Neural crest cell (in vitro differentiated cells): Measurements from ENCODE around the gene ADCY9. TPM values are rescaled to one million over a fixed set of nuclear protein-coding genes. Genes with fewer than 3 reads are reported as not detected.
A peak's percentile ranks its signal among the peaks of the same experiment; 100 is the strongest.

Experiments used
- DNase-seq: peaks from one replicate; pipeline ENCODE4 v3.0.0; 2021; ENCODE audit warnings: low read depth, mixed read lengths, low spot score
- H3K27ac Mint-ChIP-seq: one replicate; pipeline ENCODE4 v1.8.0; 2021; ENCODE audit warnings: mild to moderate bottlenecking, mixed read lengths; ENCODE audit not compliant: unreplicated experiment
- H3K27me3 Mint-ChIP-seq: 2 replicates; pipeline ENCODE4 v1.8.0; 2021; ENCODE audit warnings: low read depth, mild to moderate bottlenecking, mixed read lengths
- H3K36me3 Mint-ChIP-seq: 2 replicates; pipeline ENCODE4 v1.8.0; 2021; ENCODE audit warnings: low read depth, mild to moderate bottlenecking, mixed read lengths
- H3K4me1 Mint-ChIP-seq: 2 replicates; pipeline ENCODE4 v1.8.0; 2021; ENCODE audit warnings: mixed read lengths
- H3K4me3 Mint-ChIP-seq: one replicate; pipeline ENCODE4 v1.8.0; 2021; ENCODE audit warnings: mild to moderate bottlenecking, mixed read lengths
- H3K9me3 Mint-ChIP-seq: 2 replicates; pipeline ENCODE4 v1.8.0; 2021; ENCODE audit warnings: mixed read lengths
- total RNA-seq: library from RNA; stranded (reverse); gene quantifications from 2 replicates; pipeline ENCODE4 v1.2.1, GENCODE V29; 2021
- TF ChIP-seq, protein P1 (sequence below): fragments of 200-600 bp; sonication (generic); conservative IDR thresholded peaks from 2 replicates; pipeline ENCODE4 v1.5.0; 2021; ENCODE audit warnings: antibody characterized with exemption, mild to moderate bottlenecking

ADCY9 gene
- total RNA-seq, 1 donor from 2014 or later = 11.6 TPM

DNA sequence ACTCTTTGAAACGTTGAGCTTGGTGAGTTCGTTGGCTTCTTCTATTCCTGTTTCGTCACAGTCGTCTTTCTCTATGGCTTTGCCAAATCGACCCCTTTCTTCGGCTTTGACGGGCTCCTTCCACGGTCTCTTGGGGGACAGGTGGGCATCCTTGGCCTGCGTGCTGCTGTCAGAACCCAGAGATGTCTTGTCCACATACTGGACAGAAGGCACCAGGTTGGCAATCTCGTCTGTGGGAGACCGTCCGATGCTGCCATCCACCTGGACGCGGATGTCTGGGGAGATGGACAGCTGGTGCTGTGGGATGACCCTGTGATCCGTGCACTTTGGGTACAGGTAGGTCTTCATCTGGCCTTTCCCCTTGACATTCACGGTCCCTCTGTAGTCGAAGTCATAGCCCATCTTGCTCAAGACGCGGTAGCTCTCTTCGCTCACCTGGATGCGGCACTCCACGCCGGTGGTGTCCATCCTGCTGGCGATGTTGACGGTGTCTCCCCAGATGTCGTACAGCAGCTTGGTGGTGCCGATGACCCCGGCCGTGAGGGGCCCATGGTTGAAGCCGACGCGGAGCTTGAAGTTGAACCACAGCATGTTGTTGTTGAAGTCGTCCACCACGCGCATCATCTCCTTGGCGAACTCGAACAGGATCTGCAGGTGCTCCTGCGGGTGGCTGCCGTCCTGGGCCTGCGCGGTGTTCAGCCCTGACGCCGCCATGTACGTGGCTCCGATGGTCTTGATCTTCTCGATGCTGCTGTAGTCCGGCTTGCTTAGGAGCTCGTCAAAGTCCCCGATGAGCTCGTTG, 150.3 kb downstream of the ADCY9 start:
- no peak for DNase-seq
- H3K27me3 Mint-ChIP-seq = no peaks in the 10 kb centered on the region
- TF ChIP-seq, protein P1, sequence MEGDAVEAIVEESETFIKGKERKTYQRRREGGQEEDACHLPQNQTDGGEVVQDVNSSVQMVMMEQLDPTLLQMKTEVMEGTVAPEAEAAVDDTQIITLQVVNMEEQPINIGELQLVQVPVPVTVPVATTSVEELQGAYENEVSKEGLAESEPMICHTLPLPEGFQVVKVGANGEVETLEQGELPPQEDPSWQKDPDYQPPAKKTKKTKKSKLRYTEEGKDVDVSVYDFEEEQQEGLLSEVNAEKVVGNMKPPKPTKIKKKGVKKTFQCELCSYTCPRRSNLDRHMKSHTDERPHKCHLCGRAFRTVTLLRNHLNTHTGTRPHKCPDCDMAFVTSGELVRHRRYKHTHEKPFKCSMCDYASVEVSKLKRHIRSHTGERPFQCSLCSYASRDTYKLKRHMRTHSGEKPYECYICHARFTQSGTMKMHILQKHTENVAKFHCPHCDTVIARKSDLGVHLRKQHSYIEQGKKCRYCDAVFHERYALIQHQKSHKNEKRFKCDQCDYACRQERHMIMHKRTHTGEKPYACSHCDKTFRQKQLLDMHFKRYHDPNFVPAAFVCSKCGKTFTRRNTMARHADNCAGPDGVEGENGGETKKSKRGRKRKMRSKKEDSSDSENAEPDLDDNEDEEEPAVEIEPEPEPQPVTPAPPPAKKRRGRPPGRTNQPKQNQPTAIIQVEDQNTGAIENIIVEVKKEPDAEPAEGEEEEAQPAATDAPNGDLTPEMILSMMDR = no peak
- H3K4me3 Mint-ChIP-seq = no peak overlapping the region
- H3K27ac Mint-ChIP-seq = no peak overlapping the region
- H3K4me1 Mint-ChIP-seq = peaks cover 13% of the 10 kb centered on the region
- H3K36me3 Mint-ChIP-seq = peaks cover 19% of the 10 kb centered on the region
- peaks cover 3% of the 10 kb centered on the region for H3K9me3 Mint-ChIP-seq

DNA sequence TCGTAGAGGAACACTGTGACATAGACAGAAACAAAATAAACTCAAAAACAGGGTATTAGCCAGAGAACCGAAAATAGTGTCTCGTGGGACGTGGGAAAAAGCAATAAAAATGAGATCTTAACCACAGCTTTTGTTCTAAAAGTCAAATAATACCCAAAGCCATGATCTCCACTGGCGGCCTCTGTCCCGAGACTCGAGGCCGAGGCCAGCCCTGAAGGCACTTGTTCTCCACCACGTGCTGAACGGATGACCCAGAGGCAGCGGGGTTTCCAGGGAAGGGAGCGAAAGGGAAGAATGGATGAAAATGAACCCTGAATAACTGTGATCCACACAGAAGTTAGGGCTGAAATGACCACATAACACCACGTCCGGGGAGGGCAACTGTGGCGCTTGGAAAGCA, 150.9 kb downstream of the ADCY9 start:
- H3K4me1 Mint-ChIP-seq = peaks cover 13% of the 10 kb centered on the region
- peak overlapping the region; percentile 35 for H3K27ac Mint-ChIP-seq
- no peak for DNase-seq
- no peak overlapping the region for H3K4me3 Mint-ChIP-seq
- no peaks in the 10 kb centered on the region for H3K27me3 Mint-ChIP-seq
- peaks cover 3% of the 10 kb centered on the region for H3K9me3 Mint-ChIP-seq
- H3K36me3 Mint-ChIP-seq = peaks cover 19% of the 10 kb centered on the region
- TF ChIP-seq, protein P1 = no peak

DNA sequence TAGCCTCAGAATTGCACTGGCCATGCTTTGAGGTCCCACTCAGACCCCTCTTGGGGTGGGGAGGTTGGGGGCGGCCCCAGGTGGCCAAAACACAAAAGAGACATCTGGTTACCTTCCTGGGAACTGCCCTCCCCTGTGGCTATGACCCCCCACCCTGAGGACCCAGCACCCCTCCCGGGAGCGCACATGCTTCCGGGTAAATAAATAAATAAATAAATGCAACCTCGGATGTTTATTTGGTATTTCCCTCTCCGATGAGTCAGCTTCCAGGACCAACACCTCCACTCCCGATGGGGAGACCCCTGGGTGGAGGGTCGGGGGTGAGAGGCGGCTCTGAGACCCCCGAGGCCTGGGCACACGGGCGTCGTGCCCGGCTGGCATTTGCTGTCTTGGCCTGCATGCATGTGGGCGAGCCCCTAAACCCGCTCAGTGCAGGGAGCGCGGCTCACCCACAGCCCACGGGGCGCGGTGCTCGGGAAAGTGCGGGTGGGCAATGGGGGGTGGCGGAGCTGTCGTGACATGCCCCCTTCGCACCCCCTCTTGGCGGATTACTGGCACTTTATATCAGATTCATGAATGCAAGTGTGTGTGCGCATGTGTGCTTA, 151.5 kb downstream of the ADCY9 start:
- no peak for DNase-seq
- peaks cover 3% of the 10 kb centered on the region for H3K9me3 Mint-ChIP-seq
- H3K4me3 Mint-ChIP-seq = no peak overlapping the region
- TF ChIP-seq, protein P1 = no peak
- H3K4me1 Mint-ChIP-seq = peaks cover 13% of the 10 kb centered on the region
- H3K27ac Mint-ChIP-seq = no peak overlapping the region
- no peaks in the 10 kb centered on the region for H3K27me3 Mint-ChIP-seq
- peaks cover 19% of the 10 kb centered on the region for H3K36me3 Mint-ChIP-seq

DNA sequence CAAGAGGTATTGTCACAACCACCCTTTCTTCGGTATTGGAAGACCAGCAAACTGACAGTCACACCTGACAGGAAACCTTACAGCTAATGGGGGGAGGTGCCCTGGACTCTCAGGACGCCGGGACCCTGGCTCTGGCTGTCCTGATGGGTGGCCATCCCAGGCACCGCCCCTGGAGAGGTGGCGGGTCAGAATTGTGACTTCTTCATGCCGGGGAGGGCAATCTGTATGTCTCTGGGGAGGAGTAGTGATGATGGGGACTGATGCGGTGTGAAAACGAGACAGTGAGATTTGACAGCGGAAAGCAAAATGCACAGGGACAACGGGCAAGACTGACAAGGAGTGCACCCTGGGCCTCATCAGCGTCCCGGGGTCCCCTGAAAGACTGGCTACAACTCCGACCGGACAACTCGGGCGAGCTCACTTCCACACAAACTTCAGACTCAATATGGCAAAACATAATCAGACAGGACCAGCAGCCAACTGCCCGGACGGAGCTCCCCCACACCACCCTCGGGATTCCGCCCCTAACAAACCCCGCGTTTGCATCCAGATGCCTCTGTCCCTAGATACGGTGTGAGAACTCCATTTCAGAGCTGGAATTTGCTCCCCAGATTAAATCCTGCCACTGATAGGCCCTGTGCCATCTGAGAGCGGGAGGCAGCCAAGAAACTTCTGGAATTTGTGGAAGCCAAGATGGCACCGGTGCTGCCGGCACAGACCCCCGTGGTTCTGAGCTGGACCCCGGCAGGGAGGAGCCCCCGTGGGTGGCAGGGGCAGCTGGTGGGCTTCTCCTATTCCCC, 152.2 kb downstream of the ADCY9 start:
- DNase-seq = no peak
- TF ChIP-seq, protein P1 = no peak
- Mint-ChIP-seq H3K9me3 (peaks cover 3% of the 10 kb centered on the region), H3K27ac (peak overlapping the region; percentile 57), H3K4me1 (peaks cover 13% of the 10 kb centered on the region), H3K4me3 (no peak overlapping the region), H3K36me3 (peaks cover 19% of the 10 kb centered on the region), H3K27me3 (no peaks in the 10 kb centered on the region)

DNA sequence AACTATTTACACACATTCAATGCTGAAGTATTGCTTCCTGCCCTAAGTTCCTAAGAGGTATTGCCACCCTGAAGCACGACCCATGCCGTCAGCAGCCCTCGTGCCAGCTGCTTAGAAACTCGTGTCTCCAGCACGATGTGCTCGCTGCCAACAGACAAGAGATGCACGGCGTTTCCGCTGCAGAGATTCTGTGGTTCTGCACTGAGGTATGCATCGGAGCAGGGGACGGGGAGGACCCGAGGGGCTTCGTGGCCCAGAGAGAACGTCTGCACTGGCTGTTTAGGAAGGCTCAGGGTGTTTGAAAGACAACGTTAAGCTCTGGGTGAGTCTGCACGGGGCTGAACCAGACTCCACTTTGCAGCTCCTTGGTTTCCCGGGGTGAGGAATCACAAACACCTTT, 153.0 kb downstream of the ADCY9 start:
- TF ChIP-seq, protein P1 = no peak
- no peak for DNase-seq
- peaks cover 19% of the 10 kb centered on the region for H3K36me3 Mint-ChIP-seq

More for the DNA sequence above, 153.0 kb downstream of the ADCY9 start:
- no peaks in the 10 kb centered on the region for H3K27me3 Mint-ChIP-seq
- peak overlapping the region; percentile 79 for H3K27ac Mint-ChIP-seq
- H3K9me3 Mint-ChIP-seq = peaks cover 3% of the 10 kb centered on the region
- peaks cover 13% of the 10 kb centered on the region for H3K4me1 Mint-ChIP-seq
- no peak overlapping the region for H3K4me3 Mint-ChIP-seq
